Fibroblast of upper back skin (primary cell): Measurements from ENCODE around the gene HYPK.

ENCODE experiments used
- DNase-seq: peaks from one replicate; pipeline ENCODE4 v3.0.0-alpha.2; 2013

Gene HYPK

DNA sequence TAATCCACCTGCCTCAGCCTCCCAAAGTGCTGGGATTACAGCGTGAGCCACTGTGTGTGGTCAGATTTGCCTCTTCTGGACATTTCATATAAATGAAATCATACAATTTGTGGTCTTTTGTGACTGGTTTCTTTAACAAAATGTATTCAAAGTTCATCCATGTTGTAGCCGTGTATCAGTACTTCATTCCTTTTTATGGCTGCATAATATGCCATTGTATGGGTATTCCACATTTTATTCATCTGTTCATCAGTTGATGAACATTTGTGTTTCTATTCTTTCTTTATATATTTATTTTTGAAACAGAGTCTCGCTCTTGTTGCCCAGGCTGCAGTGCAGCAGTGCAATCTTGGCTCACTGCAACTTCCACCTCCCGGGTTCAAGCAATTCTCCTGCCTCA lies 52.2 kb downstream of the HYPK start:
- DNase-seq, result no peak
